NCI-H146 treated with DMSO at 0.1 percent for 48 hours (cell line): Measurements from ENCODE around the gene DARS1.
A peak's percentile ranks its signal among the peaks of the same experiment; 100 is the strongest.
"Not testable (repeated sequence)": the region's sequence is repeated elsewhere in the genome, so short reads cannot be mapped to it uniquely, and the experiment has no call there.

ENCODE experiments used
- DNase-seq: peaks from one replicate; lab custom pipeline; 2025; ENCODE audit not compliant: unreplicated experiment; lab: John Stamatoyannopoulos, UW

Gene DARS1

DNA sequence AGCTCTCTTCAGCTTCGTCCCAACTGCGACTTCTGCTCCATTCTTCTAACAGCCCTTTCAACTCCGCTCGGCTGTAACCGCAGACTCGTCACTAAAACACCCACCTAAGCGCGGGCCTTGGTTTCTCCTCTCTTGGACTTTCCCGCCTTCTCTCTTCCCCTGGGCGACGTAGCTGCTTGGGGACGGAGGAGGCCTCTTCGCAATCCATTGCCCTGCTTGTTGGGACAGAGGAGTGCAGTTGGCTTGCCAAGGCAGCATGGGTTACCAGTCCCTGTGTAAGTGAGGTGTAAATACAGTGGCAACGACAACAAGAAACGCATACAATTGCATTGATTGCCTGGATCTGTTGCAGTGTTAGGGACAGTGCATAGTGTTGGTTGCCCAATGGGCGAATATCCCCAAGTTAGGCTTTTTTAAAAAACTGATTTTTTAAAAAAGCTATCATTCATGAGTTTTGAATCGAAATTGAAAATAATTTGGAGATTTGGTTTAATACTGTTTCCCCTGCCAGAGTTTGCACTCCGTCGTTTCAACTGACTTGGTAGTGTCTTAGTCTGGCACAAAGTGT is 484 bp upstream of the DARS1 start:
- no peak for DNase-seq

DNA sequence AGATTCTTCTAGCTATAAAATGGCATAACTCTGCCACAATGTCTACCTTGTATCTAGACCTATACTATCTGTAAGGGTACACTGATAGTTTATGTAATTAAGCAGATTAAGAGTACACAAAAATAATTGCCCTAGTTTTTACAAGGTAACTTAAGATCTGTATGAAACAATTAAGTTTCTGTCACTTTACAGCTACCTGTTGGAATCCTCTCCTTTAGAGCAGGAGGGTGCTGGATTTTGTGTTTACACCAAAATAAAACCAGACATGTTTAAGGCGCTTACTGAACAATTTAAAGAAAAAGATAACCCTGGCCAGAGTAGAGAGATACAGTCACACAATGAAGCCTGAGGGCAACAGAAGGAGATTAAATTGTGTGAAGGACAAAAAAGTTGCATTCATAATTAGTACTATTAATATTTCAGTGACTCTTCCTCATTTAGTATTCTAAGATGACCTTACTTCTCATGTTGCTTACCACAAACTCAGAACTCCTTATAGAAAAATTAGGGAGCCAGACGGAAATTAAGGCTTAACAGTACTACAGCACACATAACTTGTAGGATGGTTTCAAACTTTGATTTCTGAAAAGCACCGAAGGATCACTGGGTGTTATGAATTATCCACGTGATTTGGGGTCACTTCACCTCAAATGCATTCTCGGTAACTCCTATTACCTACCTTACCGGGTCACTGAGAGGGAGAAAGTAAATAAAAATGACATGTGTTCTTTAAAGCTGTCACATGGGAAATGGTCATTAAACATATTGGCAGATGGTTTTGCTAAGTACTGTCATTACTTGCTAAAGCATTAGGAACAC is 1.0 kb downstream of the DARS1 start:
- no peak for DNase-seq

DNA sequence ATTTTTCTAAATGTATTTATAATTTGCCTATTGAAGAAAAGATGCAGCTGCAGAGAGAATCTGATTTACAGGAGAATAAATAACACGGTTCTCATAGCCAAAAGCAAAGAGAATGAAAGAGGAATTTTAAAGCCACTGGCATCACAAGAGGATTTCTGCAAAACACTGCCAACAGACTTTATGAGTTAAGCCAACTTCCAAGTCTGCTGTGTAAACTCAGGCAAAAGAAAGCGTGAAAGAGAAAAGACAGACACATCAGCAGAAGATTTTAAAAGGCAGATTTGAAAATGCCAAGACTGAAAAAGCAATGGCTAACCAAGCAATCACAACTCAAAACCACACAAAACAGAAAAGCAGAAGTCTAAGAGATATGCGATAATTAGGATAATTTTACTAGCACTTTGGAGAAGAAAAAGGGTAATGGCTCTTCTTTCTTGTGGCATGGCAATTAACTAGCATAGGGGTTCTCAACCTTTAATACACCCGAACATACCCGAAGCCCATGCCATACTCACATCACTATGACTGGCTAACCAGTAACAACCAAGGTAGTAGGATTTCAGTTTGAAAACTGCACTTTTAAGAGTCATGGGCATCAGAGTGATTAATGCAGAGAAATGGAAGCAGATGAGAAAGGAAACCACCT is 4.9 kb downstream of the DARS1 start:
- no peak for DNase-seq

DNA sequence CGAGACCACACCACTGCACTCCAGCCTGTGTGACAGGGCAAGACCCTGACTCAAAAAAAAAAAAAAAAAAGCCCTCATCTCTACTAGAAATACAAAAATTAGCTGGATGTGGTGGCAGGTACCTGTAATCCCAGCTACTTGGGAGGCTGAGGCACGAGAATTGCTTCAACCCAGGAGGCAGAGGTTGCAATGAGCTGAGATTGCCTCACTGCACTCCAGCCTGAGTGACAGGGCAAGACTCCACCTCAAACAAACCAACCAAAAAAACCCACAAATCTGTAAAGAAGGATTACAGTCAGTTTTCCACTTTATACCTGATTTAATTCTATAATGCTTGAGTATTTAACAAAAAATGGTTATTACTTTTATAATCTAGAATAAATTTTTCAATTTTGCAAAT is 9.7 kb downstream of the DARS1 start:
- no peak for DNase-seq

DNA sequence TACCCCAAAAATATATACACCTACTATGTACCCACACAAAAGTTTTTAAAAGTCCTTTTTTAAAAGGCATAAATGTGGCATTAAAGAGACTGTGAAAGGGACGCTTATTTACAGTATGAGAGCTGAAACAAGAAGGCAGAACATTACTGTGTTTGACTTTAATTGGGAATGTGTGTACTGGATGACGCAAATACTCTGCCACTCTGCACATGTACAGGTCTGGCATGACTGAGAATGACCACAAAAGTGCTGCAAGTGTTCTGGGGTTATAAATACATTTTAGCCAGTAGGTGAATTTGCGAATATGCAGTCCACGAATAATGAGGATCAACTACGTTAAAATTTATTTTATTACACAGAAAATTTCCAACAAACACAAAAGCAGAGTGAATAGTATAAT is 11.4 kb downstream of the DARS1 start:
- DNase-seq = no peak

DNA sequence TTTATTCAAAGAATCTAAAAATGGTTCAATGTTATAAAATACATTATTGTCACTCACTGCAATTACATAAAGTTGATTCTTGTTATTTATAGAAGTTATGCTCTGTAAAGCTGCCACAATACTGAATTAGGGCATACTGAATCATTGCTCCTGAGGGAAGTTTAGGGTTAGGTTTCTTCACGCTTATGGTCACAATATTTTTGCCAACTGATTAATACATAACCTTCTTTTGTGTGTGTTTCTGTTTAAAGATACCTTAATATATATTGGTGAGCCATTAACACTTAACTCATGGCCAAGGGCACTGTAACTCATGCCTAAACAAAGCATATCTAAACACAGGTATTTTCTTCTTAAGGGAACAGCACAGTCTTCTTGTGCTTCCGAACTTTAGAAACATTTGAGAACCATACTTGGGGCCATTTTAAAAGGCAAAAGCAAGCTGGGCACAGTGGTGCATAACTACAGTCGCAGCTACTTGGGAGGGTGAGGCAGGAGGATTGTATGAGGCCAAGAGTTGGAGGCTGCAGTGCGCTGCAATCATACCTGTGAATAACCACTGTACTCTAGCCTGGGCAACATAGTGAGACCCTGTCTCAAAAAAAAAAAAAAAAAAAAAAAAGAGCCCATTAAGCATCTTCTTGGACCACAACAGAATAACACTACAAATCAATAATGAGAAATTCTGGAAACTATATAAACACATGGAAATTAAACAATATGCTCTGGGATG is 15.6 kb downstream of the DARS1 start:
- DNase-seq = no peak

DNA sequence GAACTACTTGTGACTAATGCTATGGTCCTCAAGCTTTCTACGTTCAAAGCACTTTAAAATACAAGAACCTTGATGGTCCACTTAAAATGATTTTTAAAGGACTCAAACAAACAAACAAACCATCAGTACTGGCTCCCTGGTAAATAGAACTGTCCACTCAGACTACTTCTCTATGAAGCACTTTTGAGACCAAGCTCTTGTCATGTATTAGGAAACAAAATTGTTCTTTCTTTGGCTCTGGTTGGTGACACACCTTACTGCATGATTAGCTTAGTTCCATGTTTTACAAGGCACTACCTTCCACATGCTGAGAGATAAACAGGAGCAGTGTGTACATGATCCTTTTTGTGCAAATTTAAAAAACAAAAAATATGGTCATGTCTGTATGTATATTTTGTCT is 19.7 kb downstream of the DARS1 start:
- no peak for DNase-seq

DNA sequence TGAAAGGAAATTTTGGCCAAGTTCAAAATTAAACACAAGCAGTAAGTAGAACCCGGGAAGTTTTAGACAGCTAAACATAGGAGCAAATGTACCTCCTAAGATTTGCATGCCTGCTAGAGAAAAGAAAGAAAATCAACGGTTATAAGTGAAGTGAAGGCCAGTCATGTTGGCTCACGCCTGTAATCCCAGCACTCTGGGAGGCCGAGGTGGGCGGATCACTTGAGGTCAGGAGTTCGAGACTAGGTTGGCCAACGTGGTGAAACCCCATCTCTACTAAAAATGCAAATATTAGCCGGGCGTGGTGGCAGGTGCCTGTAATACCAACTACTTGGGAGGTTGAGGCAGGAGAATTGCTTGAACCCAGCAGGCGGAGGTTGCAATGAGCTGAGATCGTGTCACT is 21.0 kb downstream of the DARS1 start:
- DNase-seq = not testable (repeated sequence)

DNA sequence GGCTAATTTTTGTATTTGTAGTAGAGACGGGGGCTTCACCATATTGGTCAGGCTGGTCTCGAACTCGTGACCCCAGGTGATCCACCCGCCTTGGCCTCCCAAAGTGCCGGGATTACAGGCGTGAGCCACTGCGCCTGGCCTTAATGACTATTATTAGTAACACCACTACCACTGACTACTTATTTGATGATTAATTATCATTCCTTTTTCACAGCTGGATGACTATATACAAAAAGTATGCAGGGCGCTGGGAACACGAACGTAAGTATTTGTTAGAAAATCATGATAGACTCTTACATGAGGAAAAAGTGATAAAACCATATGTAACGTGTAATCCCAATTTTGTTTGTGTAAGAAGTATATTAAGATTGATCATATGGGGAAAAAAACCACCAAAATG is 21.6 kb downstream of the DARS1 start:
- no peak for DNase-seq

DNA sequence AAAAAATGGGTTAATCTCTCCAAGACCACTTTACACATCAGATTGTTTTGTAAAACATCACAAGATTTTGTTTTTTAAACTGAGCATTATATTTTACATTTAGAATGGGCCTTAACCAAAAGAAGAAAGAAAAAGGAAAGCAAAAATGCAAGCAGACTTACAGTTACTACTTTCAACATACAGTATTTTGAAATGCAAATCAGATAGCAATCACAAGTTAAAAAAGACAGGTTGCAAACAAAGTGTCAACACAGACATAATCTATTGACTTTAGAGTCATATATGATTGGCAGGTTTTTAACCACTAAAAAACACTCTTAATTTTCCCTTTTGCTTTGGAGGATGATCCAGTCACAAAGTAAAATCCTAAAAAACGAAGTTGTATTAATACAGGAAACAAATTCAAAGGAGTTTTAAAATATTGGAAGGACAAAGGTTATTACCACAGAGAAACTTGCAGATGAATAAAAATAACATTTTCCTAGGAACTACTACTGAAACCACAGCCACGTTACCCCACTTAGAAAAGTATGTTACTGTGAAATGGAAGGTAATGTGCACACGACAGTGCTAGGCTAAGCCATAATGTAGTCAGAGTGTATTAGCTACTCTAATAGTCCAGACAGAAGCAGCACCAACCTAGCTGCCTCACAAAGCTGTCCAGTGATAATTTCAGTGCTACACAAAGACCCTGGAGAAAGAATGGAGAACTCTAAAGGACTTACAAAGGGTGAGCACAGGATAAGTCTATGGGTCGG is 22.9 kb downstream of the DARS1 start:
- no peak for DNase-seq

DNA sequence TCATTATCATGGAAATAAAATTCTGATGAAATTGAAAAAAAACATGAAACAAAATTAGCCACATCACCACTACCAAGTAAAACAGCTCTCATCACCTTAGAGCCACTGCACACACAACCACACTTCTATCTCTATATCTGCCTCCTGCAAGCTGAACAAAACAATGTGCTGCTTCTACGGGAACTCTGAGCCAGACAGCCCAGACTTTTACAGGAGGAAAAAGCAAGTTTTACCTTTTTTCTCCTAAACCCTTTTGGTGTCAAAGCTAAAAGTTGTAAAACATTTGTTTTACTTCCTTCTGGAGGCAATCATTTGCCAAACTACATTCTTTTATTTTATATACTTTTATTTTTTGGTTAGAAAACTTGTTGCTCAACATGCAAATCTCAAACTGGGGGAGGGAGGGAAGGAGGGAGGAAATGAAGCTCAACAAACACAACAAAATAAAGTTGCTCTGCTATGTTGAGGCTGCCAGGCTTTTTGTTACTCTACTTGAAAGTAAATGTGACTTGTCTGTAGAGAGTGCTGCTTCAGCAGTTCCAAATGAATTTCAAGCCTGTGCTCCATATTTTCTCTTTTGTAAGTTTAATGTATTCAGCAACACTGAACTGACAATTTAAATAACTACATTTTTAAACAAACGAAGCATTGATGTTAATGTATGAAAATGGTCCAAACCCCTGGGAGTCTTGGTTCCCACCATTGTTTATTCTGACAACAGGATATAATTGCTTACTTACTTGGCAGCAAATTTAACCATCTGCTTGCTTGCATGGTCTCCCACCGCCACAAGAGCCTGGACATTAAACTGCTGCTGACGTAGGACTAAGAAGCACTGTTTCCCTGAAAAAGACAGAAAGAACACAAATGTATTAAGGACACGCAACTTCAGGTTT is 24.5 kb downstream of the DARS1 start:
- peak; percentile 50 for DNase-seq

DNA sequence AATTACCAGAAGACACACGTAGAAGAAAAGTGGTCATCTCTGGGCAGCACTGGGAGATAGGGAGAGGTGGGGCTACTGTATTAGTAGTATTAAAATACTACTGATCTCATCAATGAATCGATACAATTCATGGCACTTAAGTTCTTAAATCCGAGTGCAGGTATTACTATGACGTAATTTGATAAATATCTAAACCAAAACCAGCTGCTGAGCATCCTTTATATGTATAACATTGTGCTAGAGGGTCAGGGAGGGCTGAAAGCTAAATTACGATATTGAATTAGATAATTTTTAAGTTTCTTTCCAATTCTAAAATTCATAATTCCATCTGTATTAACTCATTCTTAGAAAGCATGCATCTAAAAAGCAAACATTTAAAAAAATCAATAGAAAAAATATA is 25.3 kb downstream of the DARS1 start:
- no peak for DNase-seq

DNA sequence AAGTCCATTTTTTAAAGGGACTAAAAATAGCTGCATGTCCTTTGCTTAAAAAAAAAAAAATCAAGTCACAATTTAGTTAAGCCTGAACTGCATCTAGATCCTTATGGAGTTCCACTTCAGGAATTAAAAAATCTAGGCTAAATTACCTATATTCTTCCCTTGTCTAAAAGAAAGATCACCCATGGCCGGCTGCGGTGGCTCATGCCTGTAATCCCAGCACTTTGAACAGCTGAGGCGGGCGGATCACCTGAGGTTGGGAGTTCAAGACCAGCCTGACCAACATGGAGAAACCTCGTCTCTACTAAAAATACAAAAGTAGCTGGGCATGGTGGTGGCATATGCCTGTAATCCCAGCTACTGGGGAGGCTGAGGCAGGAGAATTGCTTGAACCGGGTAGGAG is 26.5 kb downstream of the DARS1 start:
- DNase-seq = not testable (repeated sequence)

DNA sequence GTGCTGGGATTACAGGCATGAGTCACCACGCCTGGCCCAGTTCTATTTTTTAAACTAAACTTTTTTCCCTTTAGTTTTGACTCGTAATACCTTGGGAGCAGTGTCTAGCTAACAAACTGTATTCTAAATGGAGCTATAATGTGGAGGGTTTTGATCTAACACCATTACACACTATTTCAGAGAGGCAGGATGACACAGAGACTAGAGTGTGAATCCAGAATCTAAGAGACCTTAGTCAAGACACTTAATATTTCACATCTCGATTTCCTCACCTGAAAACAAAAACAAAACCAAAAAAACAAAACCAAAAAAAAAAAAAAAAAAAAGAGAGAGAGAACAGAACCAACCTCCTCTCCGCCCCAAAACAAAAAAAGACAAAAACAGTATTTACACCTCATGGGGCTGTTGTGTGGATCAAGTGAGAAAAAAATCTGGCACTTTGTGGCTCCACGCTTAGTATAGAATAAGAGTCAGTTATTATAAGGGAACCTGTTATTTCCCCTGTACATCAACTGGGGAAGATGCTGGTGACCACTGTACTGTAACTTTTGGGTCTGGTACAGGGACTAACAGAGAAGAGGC is 31.3 kb downstream of the DARS1 start:
- DNase-seq = no peak

DNA sequence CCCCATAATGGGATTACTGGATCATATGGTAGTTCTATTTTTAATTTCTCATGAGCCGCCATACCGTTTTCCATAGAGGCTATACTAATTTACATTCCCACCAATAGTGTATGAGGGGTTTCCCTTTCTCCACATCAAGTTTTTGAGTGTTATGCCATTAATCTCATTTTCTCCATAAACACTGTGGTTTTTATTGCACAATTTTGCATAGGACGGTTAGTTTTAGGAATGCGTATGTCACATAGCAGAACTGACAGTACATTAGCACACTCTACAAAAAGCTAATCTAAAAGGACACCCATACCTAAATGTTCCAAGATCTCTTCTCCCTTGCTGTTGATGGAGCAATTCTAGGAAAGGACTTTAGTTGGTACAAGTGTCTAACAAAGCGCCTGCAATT is 32.5 kb downstream of the DARS1 start:
- DNase-seq = no peak

DNA sequence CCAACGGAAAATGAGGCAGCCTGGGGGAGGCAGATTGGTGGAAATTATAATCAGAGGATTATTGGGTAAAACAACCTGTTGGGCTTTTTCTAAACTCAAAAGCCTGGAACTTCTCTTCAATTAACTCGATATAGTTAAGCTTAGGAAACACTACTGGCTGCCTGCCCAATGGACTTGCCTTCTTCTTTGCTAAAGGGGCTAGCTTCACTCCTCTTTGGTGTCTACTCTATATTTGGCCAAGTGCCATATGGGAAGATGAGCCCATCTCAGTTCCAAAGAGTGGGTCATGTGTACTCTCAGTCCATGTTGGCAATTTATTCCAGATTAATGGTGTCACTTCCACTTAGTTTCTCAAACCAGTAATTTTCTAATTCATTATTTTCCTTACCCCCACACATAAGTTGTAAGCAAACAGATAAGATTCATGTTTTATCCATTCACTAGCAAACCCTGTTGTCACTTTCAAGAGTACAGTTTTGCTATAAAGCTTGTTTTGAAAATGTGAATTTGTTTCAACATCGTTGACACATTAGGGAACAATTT is 34.3 kb downstream of the DARS1 start:
- DNase-seq = no peak

DNA sequence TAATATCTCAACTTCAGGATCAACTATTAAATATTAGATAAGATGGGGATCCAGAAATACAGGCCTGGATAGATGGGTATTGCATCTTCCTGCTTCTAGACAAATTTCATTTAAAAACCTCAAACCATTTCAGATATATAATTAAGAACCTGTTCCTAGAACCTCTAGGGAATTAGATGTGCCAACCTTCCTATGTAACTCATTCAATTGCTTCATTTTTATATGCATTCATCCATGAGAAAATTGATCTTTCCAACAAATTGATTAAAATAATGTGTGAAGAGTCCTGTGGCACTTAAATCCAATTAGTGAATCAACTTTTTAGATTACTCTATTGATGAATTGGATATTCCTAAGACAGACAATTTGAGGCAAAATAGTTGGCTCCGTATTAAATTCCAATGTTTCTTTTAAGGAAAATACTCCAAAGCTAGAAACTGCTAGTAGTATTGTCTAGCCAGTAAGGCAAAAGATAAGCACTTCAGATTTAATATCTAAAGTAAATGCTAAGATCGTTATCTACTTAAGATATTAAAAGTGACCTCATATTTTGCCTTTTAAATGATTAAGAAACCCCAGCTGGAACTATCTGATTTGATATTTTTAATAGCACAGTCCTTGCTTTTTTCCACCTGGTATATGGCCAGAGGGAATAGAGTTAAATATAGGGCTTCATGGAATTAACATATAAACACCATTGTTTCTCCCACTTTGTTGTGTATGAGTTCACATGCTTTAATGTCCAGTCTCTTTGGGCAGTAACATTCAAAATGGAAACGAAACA is 35.8 kb downstream of the DARS1 start:
- no peak for DNase-seq

DNA sequence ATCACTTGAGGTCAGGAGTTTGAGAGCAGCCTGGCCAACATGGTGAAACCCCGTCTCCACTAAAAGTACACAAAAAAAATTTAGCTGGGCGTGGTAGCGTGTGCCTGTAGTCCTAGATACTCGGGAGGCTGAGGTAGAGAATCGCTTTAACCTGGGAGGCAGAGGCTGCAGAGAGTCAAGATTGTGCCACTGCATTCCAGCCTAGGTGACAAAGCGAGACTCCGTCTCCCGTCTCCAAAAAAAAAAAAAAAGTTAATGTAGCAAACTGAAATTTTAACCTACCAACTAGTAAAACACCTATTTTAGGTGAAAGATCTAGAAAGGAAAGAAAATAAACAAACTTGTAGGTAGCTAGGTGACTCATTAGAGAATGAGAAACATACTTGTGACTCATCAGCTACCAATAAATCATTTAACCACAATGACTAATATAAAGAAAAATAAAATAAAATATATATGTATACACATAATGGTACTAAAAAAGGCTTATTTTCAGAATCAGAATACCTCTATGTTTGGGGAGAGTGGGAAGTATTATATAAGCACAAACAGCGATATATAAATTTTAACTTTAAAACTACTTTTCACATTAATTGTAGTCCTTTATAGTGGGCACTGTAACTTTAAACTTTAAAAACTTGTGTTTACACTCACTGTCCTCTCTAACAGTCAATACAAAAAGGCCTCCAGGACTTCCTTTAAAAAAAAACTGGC is 36.6 kb downstream of the DARS1 start:
- DNase-seq = no peak
